ENCODE data around the gene CECR2. TPM values are rescaled to one million over a fixed set of nuclear protein-coding genes. Genes with fewer than 3 reads are reported as not detected.

Gene CECR2
- total and polyA plus RNA-seq, 2 experiments from 2014 or later: 4.6 to 32.3 TPM

GRCh38 chr22:17401728-17402127 is 32.5 kb downstream of the CECR2 start:
- Histone ChIP-seq H3K4me3 (no peak overlapping the region), H3K27ac (no peak overlapping the region), H3K4me1 (ENCODE audit: low read depth) (peaks cover 14% of the 10 kb centered on the region), H3K36me3 (no peaks in the 10 kb centered on the region), H3K9me3 (ENCODE audit: low read depth) (no peaks in the 10 kb centered on the region), H3K27me3 (no peaks in the 10 kb centered on the region)
- DNase-seq (ENCODE audit: low read depth in 1 of 2, low spot score in 1 of 2): no peak
- TF ChIP-seq CTCF (IDR thresholded peaks at IDR 0.05; ENCODE audit: low read depth, low read length): no peak

DNA sequence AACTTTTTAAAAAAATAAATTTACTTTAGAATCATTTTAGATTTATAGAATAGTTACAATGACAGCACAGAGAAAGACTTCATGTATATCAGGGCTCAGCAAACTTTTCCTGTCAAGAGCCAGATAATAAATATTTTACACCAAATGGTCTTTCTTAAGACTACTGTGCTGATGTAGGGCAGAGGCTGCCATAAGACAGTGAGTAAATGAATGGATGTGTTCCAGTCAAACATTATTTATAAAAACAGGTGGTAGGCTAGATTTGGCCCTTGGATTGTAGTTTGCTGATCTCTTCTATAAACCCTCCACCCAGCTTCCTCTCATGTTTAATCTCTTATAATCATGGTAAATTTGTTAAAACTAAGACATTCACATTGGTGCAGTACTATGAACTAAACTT is 33.0 kb downstream of the CECR2 start:
- no peak for TF ChIP-seq CTCF (IDR thresholded peaks at IDR 0.05; ENCODE audit: low read depth, low read length)
- no peak for DNase-seq (ENCODE audit: low read depth in 1 of 2, low spot score in 1 of 2)
- no peaks in the 10 kb centered on the region for H3K9me3 ChIP-seq (ENCODE audit: low read depth)
- H3K27ac ChIP-seq: peak overlapping the region; percentile 69
- no peak overlapping the region for H3K4me3 ChIP-seq
- peaks cover 20% of the 10 kb centered on the region for H3K4me1 ChIP-seq (ENCODE audit: low read depth)
- no peaks in the 10 kb centered on the region for H3K36me3 ChIP-seq
- no peaks in the 10 kb centered on the region for H3K27me3 ChIP-seq

- H3K4me1 ChIP-seq (ENCODE audit: low read depth): peaks cover 26% of the 10 kb centered on the region
- no peaks in the 10 kb centered on the region for H3K27me3 ChIP-seq
- no peak overlapping the region for H3K4me3 ChIP-seq
- H3K27ac ChIP-seq: peak overlapping the region; percentile 62
- peak in 1 of 2 donors; percentile 35 for DNase-seq (ENCODE audit: low read depth in 1 of 2, low spot score in 1 of 2)
- no peaks in the 10 kb centered on the region for H3K9me3 ChIP-seq (ENCODE audit: low read depth)
- H3K36me3 ChIP-seq: no peaks in the 10 kb centered on the region
- no peak for TF ChIP-seq CTCF (IDR thresholded peaks at IDR 0.05; ENCODE audit: low read depth, low read length)
Measured at GRCh38 chr22:17403906-17404305, 34.6 kb downstream of the CECR2 start.

GRCh38 chr22:17407643-17408042 is 38.4 kb downstream of the CECR2 start:
- Histone ChIP-seq H3K27me3 (no peaks in the 10 kb centered on the region), H3K4me3 (no peak overlapping the region), H3K27ac (no peak overlapping the region), H3K36me3 (no peaks in the 10 kb centered on the region), H3K4me1 (ENCODE audit: low read depth) (peaks cover 38% of the 10 kb centered on the region), H3K9me3 (ENCODE audit: low read depth) (no peaks in the 10 kb centered on the region)
- DNase-seq (ENCODE audit: low read depth in 1 of 2, low spot score in 1 of 2): peak in 1 of 2 donors; percentile 56
- TF ChIP-seq CTCF (IDR thresholded peaks at IDR 0.05; ENCODE audit: low read depth, low read length): no peak

- Histone ChIP-seq H3K9me3 (ENCODE audit: low read depth) (no peaks in the 10 kb centered on the region), H3K4me3 (no peak overlapping the region), H3K27me3 (no peaks in the 10 kb centered on the region), H3K27ac (no peak overlapping the region), H3K4me1 (ENCODE audit: low read depth) (peaks cover 34% of the 10 kb centered on the region), H3K36me3 (no peaks in the 10 kb centered on the region)
- peak in 1 of 2 donors; percentile 37 for DNase-seq (ENCODE audit: low read depth in 1 of 2, low spot score in 1 of 2)
- TF ChIP-seq CTCF (IDR thresholded peaks at IDR 0.05; ENCODE audit: low read depth, low read length): no peak
Measured at GRCh38 chr22:17410576-17410975, 41.3 kb downstream of the CECR2 start.

GRCh38 chr22:17411213-17411612 is 42.0 kb downstream of the CECR2 start:
- Histone ChIP-seq H3K4me1 (ENCODE audit: low read depth) (peaks cover 34% of the 10 kb centered on the region), H3K27me3 (no peaks in the 10 kb centered on the region), H3K36me3 (no peaks in the 10 kb centered on the region), H3K27ac (no peak overlapping the region), H3K9me3 (ENCODE audit: low read depth) (no peaks in the 10 kb centered on the region), H3K4me3 (no peak overlapping the region)
- TF ChIP-seq CTCF (IDR thresholded peaks at IDR 0.05; ENCODE audit: low read depth, low read length): no peak
- DNase-seq (ENCODE audit: low read depth in 1 of 2, low spot score in 1 of 2): peak in 1 of 2 donors; percentile 81

Measured in cardiac muscle cell (in vitro differentiated cells and primary cell).